HL-60/S4 treated with retinoic acid at 250 ng/mL for 4 days and 3 days (cell line): ENCODE data around the gene C2orf72.
"Not testable (repeated sequence)": the region's sequence is repeated elsewhere in the genome, so short reads cannot be mapped to it uniquely, and the experiment has no call there.

Experiments
- in situ Hi-C: fragments of 300-500 bp; cut with MboI; formaldehyde crosslinking; loops from 2 replicates; pipeline ENCODE4 v1.7.0; 2022; ENCODE audit warnings: low sequenced_read_pairs

C2orf72 gene

GRCh38 chr2:231013820-231014219 is 23.5 kb upstream of the C2orf72 start:
- in situ Hi-C loops, result no loop called here

- in situ Hi-C loops, result no loop called here
These were observed 21.8 kb upstream of the C2orf72 start for GRCh38 chr2:231015478-231015877.

- in situ Hi-C loops, result no loop called here
These were observed 21.4 kb upstream of the C2orf72 start for GRCh38 chr2:231015926-231016325.

- in situ Hi-C loops, result no loop called here
These were observed 20.6 kb upstream of the C2orf72 start for GRCh38 chr2:231016566-231017230.

- in situ Hi-C loops, result no loop called here
These were observed 20.1 kb upstream of the C2orf72 start for GRCh38 chr2:231017231-231017598.

GRCh38 chr2:231018184-231018583 is 19.1 kb upstream of the C2orf72 start:
- in situ Hi-C loops, result no loop called here

GRCh38 chr2:231025059-231025458 is 12.3 kb upstream of the C2orf72 start:
- in situ Hi-C loops, result not testable (repeated sequence)

GRCh38 chr2:231028889-231029288 is 8.4 kb upstream of the C2orf72 start:
- in situ Hi-C loops, result no loop called here

GRCh38 chr2:231029563-231029962 is 7.8 kb upstream of the C2orf72 start:
- in situ Hi-C loops, result no loop called here

GRCh38 chr2:231030725-231031124 is 6.6 kb upstream of the C2orf72 start:
- in situ Hi-C loops, result no loop called here

GRCh38 chr2:231032575-231033140 is 4.7 kb upstream of the C2orf72 start:
- in situ Hi-C loops, result no loop called here

GRCh38 chr2:231033147-231034132 is 3.9 kb upstream of the C2orf72 start:
- in situ Hi-C loops, result no loop called here

- in situ Hi-C loops, result no loop called here
These were observed 2.9 kb upstream of the C2orf72 start for GRCh38 chr2:231034291-231034882.

- in situ Hi-C loops, result no loop called here
These were observed 1.2 kb upstream of the C2orf72 start for GRCh38 chr2:231036131-231036530.

GRCh38 chr2:231036578-231037106 is 681 bp upstream of the C2orf72 start:
- in situ Hi-C loops, result no loop called here

GRCh38 chr2:231037731-231038482 is 584 bp downstream of the C2orf72 start:
- in situ Hi-C loops, result no loop called here

GRCh38 chr2:231038483-231039293 is 1.4 kb downstream of the C2orf72 start:
- in situ Hi-C loops, result no loop called here

GRCh38 chr2:231039294-231039664 is 2.0 kb downstream of the C2orf72 start:
- in situ Hi-C loops, result no loop called here

GRCh38 chr2:231039821-231040364 is 2.6 kb downstream of the C2orf72 start:
- in situ Hi-C loops, result no loop called here
